Measurements from ENCODE around the gene AP2M1.

DNA sequence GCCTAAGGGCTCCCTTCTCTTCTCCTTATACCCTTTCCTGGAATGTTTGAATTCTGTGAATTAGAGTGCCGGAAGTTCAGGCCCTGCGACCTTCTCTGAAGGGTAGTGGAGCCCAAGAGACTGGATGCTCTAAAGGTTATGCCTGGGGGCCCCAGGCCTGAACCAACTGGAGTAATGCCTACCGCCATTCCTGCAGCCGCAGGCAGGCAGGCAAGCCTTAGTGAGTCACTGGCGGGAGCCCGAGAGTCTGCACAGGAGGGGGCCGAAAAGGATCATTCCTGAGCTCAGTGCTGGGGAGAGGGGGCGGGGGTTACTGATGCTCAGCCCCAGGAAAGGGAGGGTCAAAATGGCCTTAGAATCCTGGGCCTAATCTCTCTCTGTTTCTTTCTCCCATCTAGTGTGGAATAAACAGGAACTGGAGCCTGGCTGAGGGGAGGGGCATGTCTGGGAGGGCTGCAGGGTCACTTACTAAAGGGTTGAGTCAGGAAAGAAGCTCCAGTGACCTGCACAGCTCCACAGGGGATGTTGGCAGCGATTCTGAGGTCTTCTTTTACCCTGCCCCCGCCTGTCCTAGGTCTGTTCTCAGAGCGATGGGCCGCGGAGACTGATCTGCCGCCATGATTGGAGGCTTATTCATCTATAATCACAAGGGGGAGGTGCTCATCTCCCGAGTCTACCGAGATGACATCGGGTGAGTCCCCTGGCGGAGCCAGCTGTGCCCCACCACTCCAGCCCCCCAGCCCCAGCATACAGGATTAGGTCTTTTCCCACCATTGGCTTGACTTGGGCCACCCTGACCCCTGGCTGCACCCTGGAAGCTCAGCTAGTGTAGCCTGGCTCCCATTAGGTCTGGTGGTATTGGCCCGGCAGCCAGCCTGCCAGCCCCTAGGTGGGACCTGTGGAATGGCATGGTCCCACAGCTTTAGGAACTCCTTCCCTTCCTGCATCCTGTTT lies 2.0 kb downstream of the AP2M1 start:
- TF ChIP-seq, protein P1, sequence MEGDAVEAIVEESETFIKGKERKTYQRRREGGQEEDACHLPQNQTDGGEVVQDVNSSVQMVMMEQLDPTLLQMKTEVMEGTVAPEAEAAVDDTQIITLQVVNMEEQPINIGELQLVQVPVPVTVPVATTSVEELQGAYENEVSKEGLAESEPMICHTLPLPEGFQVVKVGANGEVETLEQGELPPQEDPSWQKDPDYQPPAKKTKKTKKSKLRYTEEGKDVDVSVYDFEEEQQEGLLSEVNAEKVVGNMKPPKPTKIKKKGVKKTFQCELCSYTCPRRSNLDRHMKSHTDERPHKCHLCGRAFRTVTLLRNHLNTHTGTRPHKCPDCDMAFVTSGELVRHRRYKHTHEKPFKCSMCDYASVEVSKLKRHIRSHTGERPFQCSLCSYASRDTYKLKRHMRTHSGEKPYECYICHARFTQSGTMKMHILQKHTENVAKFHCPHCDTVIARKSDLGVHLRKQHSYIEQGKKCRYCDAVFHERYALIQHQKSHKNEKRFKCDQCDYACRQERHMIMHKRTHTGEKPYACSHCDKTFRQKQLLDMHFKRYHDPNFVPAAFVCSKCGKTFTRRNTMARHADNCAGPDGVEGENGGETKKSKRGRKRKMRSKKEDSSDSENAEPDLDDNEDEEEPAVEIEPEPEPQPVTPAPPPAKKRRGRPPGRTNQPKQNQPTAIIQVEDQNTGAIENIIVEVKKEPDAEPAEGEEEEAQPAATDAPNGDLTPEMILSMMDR (IDR thresholded peaks at IDR 0.05; ENCODE audit: extremely low read depth in 1 of 2, insufficient read depth in 1 of 2, low read depth in 1 of 2, low read length in 2 of 2) = no peak
- TF ChIP-seq POLR2AphosphoS5 (IDR thresholded peaks at IDR 0.05; ENCODE audit: insufficient read depth, low read depth, low read length) (peak; percentile 54), EZH2 (IDR thresholded peaks at IDR 0.05; ENCODE audit: borderline replicate concordance, low read depth, low read length, severe bottlenecking) (no peak), POLR2A (IDR thresholded peaks at IDR 0.05; ENCODE audit: low read depth, low read length) (peak; percentile 50)

Measured in endothelial cell of umbilical vein (primary cell).